ENCODE measurements around the gene TNFRSF12A. TPM values are rescaled to one million over a fixed set of nuclear protein-coding genes. Genes with fewer than 3 reads are reported as not detected.

Gene TNFRSF12A
- total and polyA plus RNA-seq, 10 of the 15 experiments (the other 5 are each of a cell fraction or from before 2014, with no cell fraction given) = 0.35 to 1.7 (median 1.2) TPM; not detected in 2

- no peak overlapping the region for H3K27ac ChIP-seq (ENCODE audit: control insufficient read depth, insufficient read depth)
- peak overlapping the region; percentile 69 for H3K4me2 ChIP-seq (ENCODE audit: control insufficient read depth, insufficient read depth)
- H3K79me2 ChIP-seq (ENCODE audit: control insufficient read depth, insufficient read depth, low read length) = peaks cover 11% of the 10 kb centered on the region
- ChIA-PET CTCF (interaction anchor here (1.0 to 2.3 kb wide), 9 partner anchors 14 to 190 kb away, joined by 3 to 13 read pairs (median 6); partner anchors contain the start of genes KREMEN2 and PAQR4), SMC1A (ENCODE audit: uncharacterized antibody, unreplicated experiment) (interaction anchor here (1.0 to 1.5 kb wide), 3 partner anchors 14 to 146 kb away, joined by 4 to 5 read pairs (median 5); no protein-coding TSS in a partner anchor), POLR2A (interaction anchor here (0.7 kb wide), 1 partner anchor 38 kb away, joined by 5 read pairs; no protein-coding TSS in a partner anchor), RAD21 (ENCODE audit: unreplicated experiment) (interaction anchor here (1.2 kb wide), 2 partner anchors 57 to 75 kb away, joined by 3 read pairs; no protein-coding TSS in a partner anchor)
- H3K4me1 ChIP-seq (ENCODE audit: control insufficient read depth, insufficient read depth, low read length) = peaks cover 7% of the 10 kb centered on the region
- no peaks in the 10 kb centered on the region for H3K9me3 ChIP-seq (replicated peaks; ENCODE audit: control insufficient read depth, insufficient read depth, low read length)
- BruUV-seq (replicated peaks) = no TSS peak
- no peaks in the 10 kb centered on the region for H3K27me3 ChIP-seq (replicated peaks in 1 of 2; ENCODE audit: control insufficient read depth in 2 of 2, insufficient read depth in 2 of 2, low read length in 1 of 2)
- 2% methylated on average over 37 of the region's 42 CpGs for WGBS (ENCODE audit: insufficient coverage, insufficient replicate concordance, low lambda C conversion rate, missing lambda C conversion rate)
- H3K9ac ChIP-seq (ENCODE audit: control insufficient read depth, insufficient read depth, low read length) = no peak overlapping the region
- H3K36me3 ChIP-seq (ENCODE audit: control insufficient read depth in 2 of 2, insufficient read depth in 2 of 2, low read length in 1 of 2) = no peaks in the 10 kb centered on the region
- DNase-seq (ENCODE audit: low read depth, low spot score) = no peak
- no peaks in the 10 kb centered on the region for H4K20me1 ChIP-seq (ENCODE audit: control insufficient read depth, insufficient read depth)
- peak overlapping the region; percentile 17 for H3K4me3 ChIP-seq
- ATAC-seq = peak; percentile 55
- in situ Hi-C loops (cut with MboI) = no loop called here
- peak; percentile 81 for FAIRE-seq
- peak overlapping the region; percentile 72 for H2AFZ ChIP-seq (ENCODE audit: control insufficient read depth, low read depth, low read length)
- intact Hi-C loops (cut with micrococcal nuclease; ENCODE audit: unreplicated experiment) = loop anchor here (5.0 kb wide), 2 partner anchors 56 to 76 kb away; no protein-coding TSS in a partner anchor
- TF ChIP-seq SIN3A (IDR thresholded peaks at IDR 0.05; ENCODE audit: low read depth, low read length) (no peak), RELA (IDR thresholded peaks at IDR 0.05; ENCODE audit: borderline replicate concordance, partially characterized antibody) (no peak), RAD21 (IDR thresholded peaks at IDR 0.05; ENCODE audit: insufficient read depth, low read depth, low read length) (peak; percentile 71), RB1 (IDR thresholded peaks at IDR 0.05; ENCODE audit: borderline replicate concordance) (0 out of 2 replicates have a peak, but pooled peaks have one; percentile 70), ZNF687 (IDR thresholded peaks at IDR 0.05) (no peak), IKZF2 (IDR thresholded peaks at IDR 0.05) (peak; percentile 34 to 55; a peak in 3 of 4 replicates), RAD51 (IDR thresholded peaks at IDR 0.05) (no peak), SMAD5 (IDR thresholded peaks at IDR 0.05; ENCODE audit: low read depth) (no peak), BCL3 (IDR thresholded peaks at IDR 0.05; ENCODE audit: borderline replicate concordance, insufficient read depth, low read depth, low read length, poor library complexity, severe bottlenecking) (no peak), POLR2AphosphoS2 (IDR thresholded peaks at IDR 0.05; ENCODE audit: low read depth, low read length) (no peak), NR2C2 (IDR thresholded peaks at IDR 0.05; ENCODE audit: borderline replicate concordance, control insufficient read depth, insufficient read length, low read depth) (no peak), CBFB (IDR thresholded peaks at IDR 0.05; ENCODE audit: low read depth) (no peak), ATF7 (IDR thresholded peaks at IDR 0.05; ENCODE audit: low read depth) (no peak), RUNX3 (IDR thresholded peaks at IDR 0.05; ENCODE audit: low read length) (peak; percentile 46; the same call in 1 of the 2 replicates), NBN (IDR thresholded peaks at IDR 0.05) (no peak), SMC3 (IDR thresholded peaks at IDR 0.05; ENCODE audit: borderline replicate concordance, low read length) (peak; percentile 34; the same call in 1 of the 2 replicates)
- TF ChIP-seq, protein P1, sequence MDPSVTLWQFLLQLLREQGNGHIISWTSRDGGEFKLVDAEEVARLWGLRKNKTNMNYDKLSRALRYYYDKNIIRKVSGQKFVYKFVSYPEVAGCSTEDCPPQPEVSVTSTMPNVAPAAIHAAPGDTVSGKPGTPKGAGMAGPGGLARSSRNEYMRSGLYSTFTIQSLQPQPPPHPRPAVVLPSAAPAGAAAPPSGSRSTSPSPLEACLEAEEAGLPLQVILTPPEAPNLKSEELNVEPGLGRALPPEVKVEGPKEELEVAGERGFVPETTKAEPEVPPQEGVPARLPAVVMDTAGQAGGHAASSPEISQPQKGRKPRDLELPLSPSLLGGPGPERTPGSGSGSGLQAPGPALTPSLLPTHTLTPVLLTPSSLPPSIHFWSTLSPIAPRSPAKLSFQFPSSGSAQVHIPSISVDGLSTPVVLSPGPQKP (IDR thresholded peaks at IDR 0.05; ENCODE audit: low read depth, low read length) = no peak
Measured at GRCh38 chr16:2983706-2984136, 36.4 kb upstream of the TNFRSF12A start.
